GM23248 (cell line): Measurements from ENCODE around the gene C10orf62. TPM values are rescaled to one million over a fixed set of nuclear protein-coding genes. Genes with fewer than 3 reads are reported as not detected.
A peak's percentile ranks its signal among the peaks of the same experiment; 100 is the strongest.

Source experiments
- DNase-seq: peaks from one replicate; pipeline ENCODE4 v3.0.0-alpha.2; 2015
- H2AFZ ChIP-seq: fragments of 200-600 bp; sonication (generic); 2 replicates; pipeline ENCODE4 v1.6.1; 2016; ENCODE audit warnings: antibody characterized with exemption
- H3F3A ChIP-seq: fragments of 200-600 bp; sonication (generic); 2 replicates; pipeline ENCODE4 v1.6.1; 2016; ENCODE audit warnings: mild to moderate bottlenecking, antibody characterized with exemption, mixed run types; ENCODE audit not compliant: insufficient read depth
- H3K27ac ChIP-seq: fragments of 200-600 bp; sonication (generic); 2 replicates; pipeline ENCODE4 v1.5.1; 2016; ENCODE audit warnings: mild to moderate bottlenecking
- H3K27me3 ChIP-seq: fragments of 200-600 bp; sonication (generic); replicated peaks from 2 replicates; pipeline ENCODE4 v1.6.1; 2016; ENCODE audit warnings: mild to moderate bottlenecking; ENCODE audit not compliant: insufficient read depth
- H3K36me3 ChIP-seq: fragments of 200-600 bp; sonication (generic); 2 replicates; pipeline ENCODE4 v1.6.1; 2016; ENCODE audit warnings: low read depth, mild to moderate bottlenecking
- H3K4me1 ChIP-seq: fragments of 200-600 bp; sonication (generic); 2 replicates; pipeline ENCODE4 v1.6.1; 2016; ENCODE audit warnings: mild to moderate bottlenecking; ENCODE audit not compliant: insufficient read depth
- H3K4me2 ChIP-seq: fragments of 200-600 bp; sonication (generic); one replicate; pipeline ENCODE4 v1.6.1; 2016; ENCODE audit warnings: mild to moderate bottlenecking; ENCODE audit not compliant: unreplicated experiment
- H3K4me3 ChIP-seq: fragments of 200-600 bp; sonication (generic); 2 replicates; pipeline ENCODE4 v1.5.1; 2016; ENCODE audit warnings: mild to moderate bottlenecking
- H3K79me2 ChIP-seq: fragments of 200-600 bp; sonication (generic); 2 replicates; pipeline ENCODE4 v1.6.1; 2016; ENCODE audit warnings: mild to moderate bottlenecking; ENCODE audit not compliant: insufficient read depth
- H3K9ac ChIP-seq: fragments of 200-600 bp; sonication (generic); 2 replicates; pipeline ENCODE4 v1.6.1; 2016; ENCODE audit warnings: mild to moderate bottlenecking
- H3K9me2 ChIP-seq: fragments of 200-600 bp; sonication (generic); 2 replicates; pipeline ENCODE4 v1.6.1; 2016; ENCODE audit warnings: mixed run types, mild to moderate bottlenecking, moderate library complexity; ENCODE audit not compliant: insufficient read depth
- H3K9me3 ChIP-seq: fragments of 200-600 bp; sonication (generic); one replicate; pipeline ENCODE4 v1.6.1; 2017; ENCODE audit warnings: low read depth
- H4K20me1 ChIP-seq: fragments of 200-600 bp; sonication (generic); 2 replicates; pipeline ENCODE4 v1.6.0; 2016; ENCODE audit not compliant: insufficient read depth
- EZH2 ChIP-seq: fragments of 200-600 bp; sonication (generic); IDR thresholded peaks from 2 replicates; pipeline ENCODE4 v1.6.1; 2018; ENCODE audit warnings: antibody characterized with exemption, mild to moderate bottlenecking; ENCODE audit not compliant: insufficient read depth, poor library complexity, severe bottlenecking
- EZH2phosphoT487 ChIP-seq: fragments of 200-600 bp; sonication (generic); IDR thresholded peaks from 2 replicates; pipeline ENCODE4 v1.6.1; 2018; ENCODE audit warnings: antibody characterized with exemption, moderate library complexity, mild to moderate bottlenecking, low read depth; ENCODE audit not compliant: insufficient read depth
- WGBS, 2 experiments: methylation state at CpG; one replicate each; pipeline ENCODE4 v1.1.6; 2015 to 2017; ENCODE audit warnings: low lambda C conversion rate in 2 of 2, low coverage in 1 of 2; ENCODE audit errors: missing lambda C conversion rate in 2 of 2; 5-methylcytosine and 5-hydroxymethylcytosine counted together
- in situ Hi-C: fragments of 300-500 bp; cut with MboI; formaldehyde crosslinking; loops from 2 replicates; pipeline ENCODE4 v1.15.0; 2020
- polyA plus RNA-seq: library from polyadenylated mRNA; unstranded; fragments of >200 nt; fragmentation: Nextera tagmentation; extraction: Ambion mirVana; gene quantifications from 2 replicates; pipeline ENCODE4 v1.2.1, GENCODE V29; 2016
- total RNA-seq: library from RNA; depleted of rRNA; stranded (reverse); fragments of >200 nt; shearing (Covaris generic); gene quantifications from 2 replicates; pipeline ENCODE4 v1.2.3, GENCODE V29; 2014

C10orf62 gene
- total and polyA plus RNA-seq, 2 experiments from 2014 or later, result not detected

- Histone ChIP-seq H4K20me1 (no peaks in the 10 kb centered on the region), H3K9me2 (no peaks in the 10 kb centered on the region), H3K4me1 (peaks cover 26% of the 10 kb centered on the region), H3K4me3 (no peak overlapping the region), H3K9me3 (no peaks in the 10 kb centered on the region), H3F3A (peaks cover 33% of the 10 kb centered on the region), H3K79me2 (no peaks in the 10 kb centered on the region), H3K27ac (peak overlapping the region; percentile 91), H3K9ac (no peak overlapping the region), H3K4me2 (no peak overlapping the region), H2AFZ (no peak overlapping the region), H3K36me3 (no peaks in the 10 kb centered on the region), H3K27me3 (no peaks in the 10 kb centered on the region)
- TF ChIP-seq EZH2 (no peak), EZH2phosphoT487 (no peak)
- 84 to 96% methylated on average over 2 of the region's 2 CpGs for WGBS, 2 experiments
- DNase-seq, result peak; percentile 17
- in situ Hi-C loops, result no loop called here
Observed at GRCh38 chr10:97597778-97598177, 8.3 kb downstream of the C10orf62 start.

- Histone ChIP-seq H4K20me1 (no peaks in the 10 kb centered on the region), H3K4me3 (no peak overlapping the region), H3K9me3 (no peaks in the 10 kb centered on the region), H3K79me2 (no peaks in the 10 kb centered on the region), H3K9me2 (no peaks in the 10 kb centered on the region), H3K4me2 (no peak overlapping the region), H3K27me3 (no peaks in the 10 kb centered on the region), H3K4me1 (peaks cover 26% of the 10 kb centered on the region), H3K27ac (no peak overlapping the region), H3K9ac (no peak overlapping the region), H3K36me3 (no peaks in the 10 kb centered on the region), H3F3A (peaks cover 33% of the 10 kb centered on the region), H2AFZ (no peak overlapping the region)
- 94 to 97% methylated on average over 19 of the region's 19 CpGs for WGBS, 2 experiments
- no peak for DNase-seq
- TF ChIP-seq EZH2phosphoT487 (no peak), EZH2 (no peak)
- in situ Hi-C loops, result no loop called here
Observed at GRCh38 chr10:97598407-97599271, 9.1 kb downstream of the C10orf62 start.

GRCh38 chr10:97599272-97599619 is 9.7 kb downstream of the C10orf62 start:
- in situ Hi-C loops, result no loop called here
- H3K9ac ChIP-seq, result no peak overlapping the region
- whole genome bisulfite sequencing, 2 experiments, result 86 to 93% methylated on average over 6 of the region's 6 CpGs
- DNase-seq, result no peak
- no peaks in the 10 kb centered on the region for H3K27me3 ChIP-seq
- no peaks in the 10 kb centered on the region for H3K79me2 ChIP-seq
- no peak overlapping the region for H2AFZ ChIP-seq
- no peak overlapping the region for H3K4me3 ChIP-seq
- no peak overlapping the region for H3K27ac ChIP-seq
- H4K20me1 ChIP-seq, result no peaks in the 10 kb centered on the region
- TF ChIP-seq EZH2 (no peak), EZH2phosphoT487 (no peak)
- H3K9me3 ChIP-seq, result no peaks in the 10 kb centered on the region
- H3K9me2 ChIP-seq, result no peaks in the 10 kb centered on the region
- peaks cover 26% of the 10 kb centered on the region for H3K4me1 ChIP-seq
- H3F3A ChIP-seq, result peaks cover 33% of the 10 kb centered on the region
- H3K4me2 ChIP-seq, result no peak overlapping the region
- no peaks in the 10 kb centered on the region for H3K36me3 ChIP-seq

- TF ChIP-seq EZH2phosphoT487, result no peak
- no peak for TF ChIP-seq EZH2
- Histone ChIP-seq H3K4me1 (peaks cover 23% of the 10 kb centered on the region), H3K9me2 (no peaks in the 10 kb centered on the region), H2AFZ (no peak overlapping the region), H3K9me3 (no peaks in the 10 kb centered on the region), H3K4me3 (no peak overlapping the region), H3K27ac (no peak overlapping the region), H3K79me2 (no peaks in the 10 kb centered on the region), H3K27me3 (no peaks in the 10 kb centered on the region), H3F3A (peaks cover 27% of the 10 kb centered on the region), H4K20me1 (no peaks in the 10 kb centered on the region), H3K4me2 (no peak overlapping the region), H3K36me3 (no peaks in the 10 kb centered on the region), H3K9ac (no peak overlapping the region)
- no peak for DNase-seq
- in situ Hi-C loops, result no loop called here
- WGBS, 2 experiments, result 86 to 87% methylated on average over 1 of the region's 1 CpG
Observed at GRCh38 chr10:97600616-97601015, 11.1 kb downstream of the C10orf62 start.
